Keratinocyte (primary cell): ENCODE data around the gene CXCR6. TPM values are rescaled to one million over a fixed set of nuclear protein-coding genes. Genes with fewer than 3 reads are reported as not detected.

Source experiments
- DNase-seq: peaks from one replicate; pipeline ENCODE4 v3.0.0-alpha.2; 2011; ENCODE audit warnings: low read depth, missing footprints, low spot score
- FAIRE-seq: peaks from 2 replicates; lab custom pipeline; 2011; peaks lifted over from hg19 to GRCh38; lab: Jason Lieb, UNC
- H2AFZ ChIP-seq: 2 replicates; pipeline ENCODE4 v1.6.0; 2012; ENCODE audit warnings: low read length, control low read depth, inconsistent platforms; ENCODE audit not compliant: control insufficient read depth
- H3K27ac ChIP-seq: 2 replicates; pipeline ENCODE4 v1.5.1; 2011; ENCODE audit warnings: low read length; ENCODE audit not compliant: control insufficient read depth, insufficient read depth
- H3K27me3 ChIP-seq: 3 replicates; pipeline ENCODE4 v1.6.0; 2011; ENCODE audit warnings: low read length; ENCODE audit not compliant: control insufficient read depth, insufficient read depth; ENCODE audit errors: extremely low read depth
- H3K36me3 ChIP-seq, 2 experiments: 2 replicates in 1 of 2; 3 replicates in 1 of 2; pipeline ENCODE4 v1.5.1; 2011; ENCODE audit warnings: low read length in 2 of 2, mild to moderate bottlenecking in 1 of 2; ENCODE audit not compliant: control insufficient read depth in 2 of 2, insufficient read depth in 2 of 2; ENCODE audit errors: extremely low read depth in 1 of 2
- H3K4me1 ChIP-seq: 3 replicates; pipeline ENCODE4 v1.5.1; 2011; ENCODE audit warnings: low read length; ENCODE audit not compliant: control insufficient read depth, insufficient read depth; ENCODE audit errors: extremely low read depth
- H3K4me2 ChIP-seq: 3 replicates; pipeline ENCODE4 v1.6.0; 2011; ENCODE audit warnings: low read depth, low read length; ENCODE audit not compliant: control insufficient read depth, insufficient read depth; ENCODE audit errors: extremely low read depth
- H3K4me3 ChIP-seq, 3 experiments: fragments of 200-600 bp in 1 of 3; sonication (generic) in 1 of 3; 2 replicates in 2 of 3; 3 replicates in 1 of 3; pipeline ENCODE4 v1.5.1; 2011 to 2016; ENCODE audit warnings: low read length in 3 of 3, mild to moderate bottlenecking in 3 of 3, control low read depth in 2 of 3, inconsistent platforms in 1 of 3, low read depth in 1 of 3, mixed read lengths in 1 of 3, mixed run types in 1 of 3, moderate library complexity in 1 of 3; ENCODE audit not compliant: control insufficient read depth in 2 of 3, insufficient read depth in 2 of 3; ENCODE audit errors: extremely low read depth in 1 of 3
- H3K79me2 ChIP-seq: 2 replicates; pipeline ENCODE4 v1.6.0; 2012; ENCODE audit warnings: low read length; ENCODE audit not compliant: control insufficient read depth, insufficient read depth
- H3K9ac ChIP-seq: 3 replicates; pipeline ENCODE4 v1.6.0; 2011; ENCODE audit warnings: low read length; ENCODE audit not compliant: control insufficient read depth, insufficient read depth; ENCODE audit errors: extremely low read depth
- H3K9me1 ChIP-seq: 3 replicates; pipeline ENCODE4 v1.6.0; 2011; ENCODE audit warnings: low read length; ENCODE audit not compliant: control insufficient read depth, insufficient read depth; ENCODE audit errors: extremely low read depth
- H3K9me3 ChIP-seq: 2 replicates; pipeline ENCODE4 v1.5.1; 2012; ENCODE audit warnings: low read depth, low read length; ENCODE audit not compliant: control insufficient read depth
- H4K20me1 ChIP-seq: 3 replicates; pipeline ENCODE4 v1.6.0; 2011; ENCODE audit warnings: low read length; ENCODE audit not compliant: control insufficient read depth, insufficient read depth; ENCODE audit errors: extremely low read depth
- CTCF ChIP-seq, 3 experiments: IDR thresholded peaks in 1 of 3; conservative IDR thresholded peaks in 1 of 3; optimal IDR thresholded peaks in 1 of 3; 2 replicates in 2 of 3; 3 replicates in 1 of 3; pipeline versions ENCODE3 to v1.5.1; 2011; ENCODE audit warnings: low read length in 3 of 3, mild to moderate bottlenecking in 3 of 3, moderate library complexity in 2 of 3, control low read depth in 1 of 3, inconsistent platforms in 1 of 3; ENCODE audit not compliant: insufficient read depth in 2 of 3; ENCODE audit errors: extremely low read depth in 1 of 3
- EZH2 ChIP-seq: IDR thresholded peaks from one replicate; pipeline ENCODE4 v1.6.1; 2012; ENCODE audit warnings: inconsistent platforms, mild to moderate bottlenecking, low read length, moderate library complexity
- dilution Hi-C: fragments of 300-500 bp; cut with MboI; formaldehyde crosslinking; loops from one replicate; pipeline ENCODE4 v1.7.0; 2020; ENCODE audit warnings: low sequenced_read_pairs; ENCODE audit not compliant: extremely low pct_ligation_motif_present
- polyA plus RNA-seq, 5 experiments: library from polyadenylated mRNA; depleted of rRNA in 3 of 5; stranded (reverse) in 3 of 5; stranded (forward) in 1 of 5; unstranded in 1 of 5; fragments of >200 nt; gene quantifications; 1 replicate in 1 of 5; 2 replicates in 3 of 5; 3 replicates in 1 of 5; pipeline versions ENCODE4 v1.2.1 to v1.2.3, GENCODE V29; 2011 to 2012; ENCODE audit warnings: missing spikeins in 2 of 5, low read depth in 1 of 5, low replicate concordance in 1 of 5

The CXCR6 gene
- polyA plus RNA-seq, 1 donor (not counting 4 experiments of a cell fraction or from before 2014, with no cell fraction given): not detected

GRCh38 chr3:45954306-45954705, 11.0 kb downstream of the CXCR6 start:
- Histone ChIP-seq H3K9me1 (no peaks in the 10 kb centered on the region), H3K9me3 (no peaks in the 10 kb centered on the region), H3K9ac (no peak overlapping the region), H2AFZ (no peak overlapping the region), H3K27ac (no peak overlapping the region), H3K4me1 (peaks cover 3% of the 10 kb centered on the region), H3K27me3 (no peaks in the 10 kb centered on the region), H3K79me2 (no peaks in the 10 kb centered on the region), H3K36me3 (peaks cover 41 to 46% of the 10 kb centered on the region in 2 experiments), H3K4me2 (no peak overlapping the region), H3K4me3 (no peak overlapping the region), H4K20me1 (no peaks in the 10 kb centered on the region)
- FAIRE-seq (no peak), DNase-seq (no peak)
- dilution Hi-C loops: no loop called here
- TF ChIP-seq EZH2: no peak
- TF ChIP-seq CTCF (optimal IDR thresholded peaks at IDR 0.05 in 1 of 3, IDR thresholded peaks at IDR 0.05 in 1 of 3, conservative IDR thresholded peaks at IDR 0.05 in 1 of 3; ENCODE audit: extremely low read depth in 1 of 3, insufficient read depth in 2 of 3, low read length in 3 of 3): no peak

- no peak overlapping the region for H3K4me3 ChIP-seq
- peaks cover 41 to 45% of the 10 kb centered on the region in 2 experiments for H3K36me3 ChIP-seq
- H3K27ac ChIP-seq: no peak overlapping the region
- no peaks in the 10 kb centered on the region for H3K27me3 ChIP-seq
- peaks cover 6% of the 10 kb centered on the region for H3K4me1 ChIP-seq
- H3K9me3 ChIP-seq: no peaks in the 10 kb centered on the region
- no peak for FAIRE-seq
- DNase-seq: no peak
- H4K20me1 ChIP-seq: no peaks in the 10 kb centered on the region
- H3K9me1 ChIP-seq: no peaks in the 10 kb centered on the region
- H2AFZ ChIP-seq: no peak overlapping the region
- dilution Hi-C loops: no loop called here
- no peaks in the 10 kb centered on the region for H3K79me2 ChIP-seq
- no peak overlapping the region for H3K4me2 ChIP-seq
- TF ChIP-seq EZH2 (no peak), CTCF (optimal IDR thresholded peaks at IDR 0.05 in 1 of 3, IDR thresholded peaks at IDR 0.05 in 1 of 3, conservative IDR thresholded peaks at IDR 0.05 in 1 of 3; ENCODE audit: extremely low read depth in 1 of 3, insufficient read depth in 2 of 3, low read length in 3 of 3) (no peak)
- H3K9ac ChIP-seq: no peak overlapping the region
These were observed 11.9 kb downstream of the CXCR6 start for GRCh38 chr3:45955017-45955647.
